HCT116 (cell line): ENCODE data around the gene SLAIN2. TPM values are rescaled to one million over a fixed set of nuclear protein-coding genes. Genes with fewer than 3 reads are reported as not detected.

ENCODE experiments used
- ATAC-seq: fragments of 200-7000 bp; cut with Tn5 transposase; 2 replicates; pipeline ENCODE4 v1.9.1; 2020; ENCODE audit warnings: mild to moderate bottlenecking, moderate library complexity
- BruUV-seq: library from RNA; stranded (reverse); fragments of 400-500 nt; replicated peaks from 2 replicates; lab custom pipeline; 2021; lab: Mats Ljungman, UMichigan
- CTCF ChIA-PET: fragments of 300-600 bp; sonication (Branson Sonifier 250); formaldehyde crosslinking; loops from one replicate; lab custom pipeline; 2021; ENCODE audit warnings: antibody characterized with exemption; lab: Charles Lee
- POLR2A ChIA-PET: fragments of 300-600, 350-600 bp; sonication (Branson Sonifier 250); formaldehyde crosslinking; loops from one replicate; lab custom pipeline; 2021; ENCODE audit warnings: antibody characterized with exemption; lab: Charles Lee
- RAD21 ChIA-PET, 2 experiments: fragments of 300-600 bp; sonication (Branson Sonifier 250); formaldehyde crosslinking; loops; one replicate each; lab custom pipeline; 2023; ENCODE audit warnings: low total read pairs in 2 of 2; ENCODE audit not compliant: uncharacterized antibody in 2 of 2, unreplicated experiment in 2 of 2, low non-redundant PET in 1 of 2; lab: Charles Lee
- DNase-seq: peaks from one replicate; pipeline ENCODE4 v3.0.0-alpha.2; 2010; ENCODE audit warnings: low read depth, low spot score
- H2AFZ ChIP-seq: fragments of 200-600 bp; shearing (Covaris generic), sonication (generic); 2 replicates; pipeline ENCODE4 v1.6.1; 2017; ENCODE audit warnings: low read depth, mixed run types, mixed read lengths, antibody characterized with exemption, low read length; ENCODE audit not compliant: poor library complexity, severe bottlenecking
- H3K27ac ChIP-seq: 2 replicates; pipeline ENCODE4 v1.5.1; 2012; ENCODE audit warnings: low read depth, low read length
- H3K27me3 ChIP-seq: fragments of 200-600 bp; sonication (generic); 2 replicates; pipeline ENCODE4 v1.6.1; 2016; ENCODE audit warnings: mixed run types, low read length, mixed read lengths; ENCODE audit not compliant: insufficient read depth
- H3K36me3 ChIP-seq, 2 experiments: fragments of 200-500 bp in 1 of 2; fragments of 200-600 bp in 1 of 2; sonication (Bioruptor generic) in 1 of 2; sonication (generic) in 1 of 2; 2 replicates each; pipeline versions ENCODE4 v1.5.1 to v1.6.1; 2014 to 2016; ENCODE audit warnings: low read length in 2 of 2, inconsistent platforms in 1 of 2, mixed read lengths in 1 of 2, mixed run types in 1 of 2; ENCODE audit not compliant: insufficient read depth in 2 of 2, control insufficient read depth in 1 of 2
- H3K4me1 ChIP-seq, 2 experiments: fragments of 200-600 bp in 1 of 2; sonication (generic) in 1 of 2; 2 replicates each; pipeline versions ENCODE4 v1.5.1 to v1.6.1; 2012 to 2017; ENCODE audit warnings: low read length in 2 of 2, inconsistent platforms in 1 of 2, mild to moderate bottlenecking in 1 of 2, mixed read lengths in 1 of 2, mixed run types in 1 of 2, moderate library complexity in 1 of 2; ENCODE audit not compliant: insufficient read depth in 2 of 2, control insufficient read depth in 1 of 2
- H3K4me2 ChIP-seq: fragments of 200-600 bp; sonication (generic); 2 replicates; pipeline ENCODE4 v1.6.1; 2017; ENCODE audit warnings: mixed run types, low read length, mixed read lengths
- H3K4me3 ChIP-seq, 2 experiments: fragments of 200-600 bp in 1 of 2; sonication (generic) in 1 of 2; replicated peaks in 1 of 2; 2 replicates each; pipeline ENCODE4 v1.5.1; 2011 to 2016; ENCODE audit warnings: low read length in 2 of 2, control low read depth in 1 of 2, low read depth in 1 of 2, mild to moderate bottlenecking in 1 of 2, mixed read lengths in 1 of 2, mixed run types in 1 of 2
- H3K79me2 ChIP-seq: fragments of 200-600 bp; sonication (generic); 2 replicates; pipeline ENCODE4 v1.6.1; 2017; ENCODE audit warnings: mild to moderate bottlenecking, mixed run types, low read length, moderate library complexity, mixed read lengths; ENCODE audit not compliant: insufficient read depth
- H3K9ac ChIP-seq: fragments of 200-600 bp; sonication (generic); 2 replicates; pipeline ENCODE4 v1.6.1; 2016; ENCODE audit warnings: low read length, mixed read lengths
- H3K9me2 ChIP-seq: fragments of 200-600 bp; sonication (generic), shearing (Covaris generic); 2 replicates; pipeline ENCODE4 v1.6.1; 2017; ENCODE audit warnings: mixed run types, mild to moderate bottlenecking, moderate library complexity; ENCODE audit not compliant: insufficient read depth
- H3K9me3 ChIP-seq, 2 experiments: fragments of 200-500 bp in 1 of 2; fragments of 200-600 bp in 1 of 2; sonication (Bioruptor generic) in 1 of 2; sonication (generic) in 1 of 2; 2 replicates each; pipeline ENCODE4 v1.6.1; 2014 to 2017; ENCODE audit warnings: low read length in 2 of 2, mixed read lengths in 2 of 2, inconsistent platforms in 1 of 2, low read depth in 1 of 2, mild to moderate bottlenecking in 1 of 2, mixed run types in 1 of 2, moderate library complexity in 1 of 2; ENCODE audit not compliant: control insufficient read depth in 1 of 2, insufficient read depth in 1 of 2
- H4K20me1 ChIP-seq: fragments of 200-600 bp; sonication (generic), shearing (Covaris generic); 2 replicates; pipeline ENCODE4 v1.6.1; 2017; ENCODE audit warnings: mixed run types, mild to moderate bottlenecking, moderate library complexity; ENCODE audit not compliant: insufficient read depth
- CTCF ChIP-seq, 3 experiments: fragments of 200-600 bp in 1 of 3; sonication (generic) in 1 of 3; IDR thresholded peaks in 2 of 3; conservative IDR thresholded peaks in 1 of 3; 2 replicates each; pipeline ENCODE4 v1.5.1; 2012 to 2017; ENCODE audit warnings: low read depth in 2 of 3, low read length in 2 of 3, antibody characterized with exemption in 1 of 3, borderline replicate concordance in 1 of 3, control low read depth in 1 of 3, mild to moderate bottlenecking in 1 of 3, mixed read lengths in 1 of 3, mixed run types in 1 of 3, moderate library complexity in 1 of 3; ENCODE audit not compliant: insufficient read depth in 1 of 3
- EGR1 ChIP-seq: IDR thresholded peaks from 2 replicates; pipeline ENCODE4 v1.6.1; 2012; ENCODE audit warnings: low read depth
- EZH2phosphoT487 ChIP-seq: fragments of 200-600 bp; IDR thresholded peaks from 2 replicates; pipeline ENCODE4 v1.6.1; 2018; ENCODE audit warnings: antibody characterized with exemption, borderline replicate concordance
- JUND ChIP-seq: IDR thresholded peaks from 2 replicates; pipeline ENCODE4 v1.6.1; 2012
- MAX ChIP-seq: IDR thresholded peaks from 2 replicates; pipeline ENCODE4 v1.6.1; 2012
- POLR2A ChIP-seq: IDR thresholded peaks from 2 replicates; pipeline ENCODE4 v1.7.0; 2011; ENCODE audit warnings: borderline replicate concordance; ENCODE audit not compliant: insufficient read depth, insufficient read length; ENCODE audit errors: extremely low read depth
- POLR2AphosphoS5 ChIP-seq: IDR thresholded peaks from 2 replicates; pipeline ENCODE4 v1.6.1; 2011; ENCODE audit warnings: mild to moderate bottlenecking, low read depth, low read length, moderate library complexity
- RAD21 ChIP-seq: IDR thresholded peaks from 2 replicates; pipeline ENCODE4 v1.6.1; 2012; ENCODE audit warnings: low read depth, mild to moderate bottlenecking
- SRF ChIP-seq: IDR thresholded peaks from 2 replicates; pipeline ENCODE4 v1.6.1; 2012; ENCODE audit warnings: low read depth
- intact Hi-C: fragments of 100-400 bp; cut with micrococcal nuclease; formaldehyde crosslinking; loops from 2 replicates; pipeline ENCODE4 v1.10.0; 2022
- total RNA-seq: library from RNA; stranded (reverse); gene quantifications from one replicate; pipeline ENCODE4 v1.2.1, GENCODE V29; 2021; ENCODE audit not compliant: unreplicated experiment
- TF ChIP-seq, protein P1 (sequence below): IDR thresholded peaks from 2 replicates; pipeline ENCODE4 v1.6.1; 2011; ENCODE audit warnings: mild to moderate bottlenecking, low read length, moderate library complexity; ENCODE audit not compliant: insufficient replicate concordance; ENCODE audit errors: extremely low read depth

Gene SLAIN2
- total RNA-seq, 1 experiment from 2014 or later = 50.3 TPM

DNA sequence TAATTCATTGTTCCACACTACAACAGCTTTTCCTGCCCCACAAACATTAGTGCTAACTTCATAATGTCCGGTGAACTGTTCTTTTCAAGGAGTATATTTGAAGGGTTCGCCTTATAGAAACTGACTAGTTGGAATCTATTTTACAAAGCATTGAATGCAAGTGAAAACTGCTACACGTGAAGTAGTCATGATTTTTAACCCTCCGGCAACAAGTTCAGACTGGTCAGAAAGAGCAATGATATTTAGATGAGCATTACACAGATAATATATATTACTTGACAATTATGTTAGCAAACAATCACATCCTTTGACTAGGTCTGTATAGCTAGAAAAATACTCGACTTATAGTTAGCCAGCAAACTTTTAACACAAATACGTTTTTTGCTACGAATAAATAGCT is 1.7 kb upstream of the SLAIN2 start:
- no peak for DNase-seq
- no peak for TF ChIP-seq MAX
- TF ChIP-seq EZH2phosphoT487 = no peak
- TF ChIP-seq POLR2A = no peak
- no peak for TF ChIP-seq SRF
- TF ChIP-seq, protein P1, sequence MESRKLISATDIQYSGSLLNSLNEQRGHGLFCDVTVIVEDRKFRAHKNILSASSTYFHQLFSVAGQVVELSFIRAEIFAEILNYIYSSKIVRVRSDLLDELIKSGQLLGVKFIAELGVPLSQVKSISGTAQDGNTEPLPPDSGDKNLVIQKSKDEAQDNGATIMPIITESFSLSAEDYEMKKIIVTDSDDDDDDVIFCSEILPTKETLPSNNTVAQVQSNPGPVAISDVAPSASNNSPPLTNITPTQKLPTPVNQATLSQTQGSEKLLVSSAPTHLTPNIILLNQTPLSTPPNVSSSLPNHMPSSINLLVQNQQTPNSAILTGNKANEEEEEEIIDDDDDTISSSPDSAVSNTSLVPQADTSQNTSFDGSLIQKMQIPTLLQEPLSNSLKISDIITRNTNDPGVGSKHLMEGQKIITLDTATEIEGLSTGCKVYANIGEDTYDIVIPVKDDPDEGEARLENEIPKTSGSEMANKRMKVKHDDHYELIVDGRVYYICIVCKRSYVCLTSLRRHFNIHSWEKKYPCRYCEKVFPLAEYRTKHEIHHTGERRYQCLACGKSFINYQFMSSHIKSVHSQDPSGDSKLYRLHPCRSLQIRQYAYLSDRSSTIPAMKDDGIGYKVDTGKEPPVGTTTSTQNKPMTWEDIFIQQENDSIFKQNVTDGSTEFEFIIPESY = no peak
- no peak for TF ChIP-seq JUND
- TF ChIP-seq EGR1 = no peak
- TF ChIP-seq POLR2AphosphoS5 = no peak
- no peak for TF ChIP-seq CTCF (IDR thresholded peaks at IDR 0.05 in 2 of 3, conservative IDR thresholded peaks at IDR 0.05 in 1 of 3; ENCODE audit: borderline replicate concordance in 1 of 3, insufficient read depth in 1 of 3, low read depth in 2 of 3, low read length in 2 of 3)
- TF ChIP-seq RAD21 = no peak
- TF ChIP-seq, all 23 proteins: peak for 0
- POLR2A ChIA-PET = no interaction called here
- H3K79me2 ChIP-seq = peaks cover 32% of the 10 kb centered on the region
- intact Hi-C loops = no loop called here
- no peaks in the 10 kb centered on the region for H3K27me3 ChIP-seq
- H3K9ac ChIP-seq = no peak overlapping the region
- no TSS peak for BruUV-seq
- H3K9me3 ChIP-seq = no peaks in the 10 kb centered on the region
- RAD21 ChIA-PET = no interaction called here
- H4K20me1 ChIP-seq = no peaks in the 10 kb centered on the region
- no peak overlapping the region for H2AFZ ChIP-seq
- H3K9me2 ChIP-seq = no peaks in the 10 kb centered on the region
- CTCF ChIA-PET = no interaction called here
- H3K4me1 ChIP-seq = peaks cover 18 to 24% of the 10 kb centered on the region in 2 experiments
- H3K4me3 ChIP-seq = no peak overlapping the region
- ATAC-seq = no peak
- H3K27ac ChIP-seq = no peak overlapping the region
- no peaks in the 10 kb centered on the region for H3K36me3 ChIP-seq
- H3K4me2 ChIP-seq = 0 out of 2 replicates have a peak overlapping the region, but pooled peaks have one; percentile 91
